Measurements from ENCODE around the gene SLC2A3. TPM values are rescaled to one million over a fixed set of nuclear protein-coding genes. Genes with fewer than 3 reads are reported as not detected.

Gene SLC2A3
- total and polyA plus RNA-seq, 4 donors = 13.4 to 435 (median 126) TPM

DNA sequence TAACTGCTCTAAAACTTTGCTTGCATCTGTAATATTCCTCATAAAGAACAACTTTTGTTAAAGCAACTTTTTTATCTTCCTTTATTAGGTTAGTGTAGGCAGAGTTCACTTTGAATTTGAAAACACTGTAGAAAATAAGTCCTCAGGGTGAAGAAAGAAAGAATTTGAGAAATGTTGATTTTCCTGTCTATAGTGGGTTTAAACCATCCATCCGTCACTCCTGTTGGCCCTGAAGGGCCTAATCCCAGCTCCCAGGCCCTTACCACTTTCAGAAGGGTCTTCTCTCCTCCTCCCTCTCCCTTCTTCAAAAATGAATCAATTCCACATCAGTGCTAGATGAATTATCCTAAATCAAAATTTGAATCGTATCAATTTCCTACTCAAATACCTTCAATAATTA, 4.9 kb upstream of the SLC2A3 start:
- H3K27me3 ChIP-seq (ENCODE audit: control insufficient read depth in 3 of 3, insufficient read depth in 3 of 3, low read length in 2 of 3) = no peaks in the 10 kb centered on the region
- DNase-seq (peak in 1 of 3 donors; percentile 42), ATAC-seq (ENCODE audit: insufficient read depth, low FRiP score) (no peak)
- no peak overlapping the region for H3K9ac ChIP-seq (ENCODE audit: insufficient read depth in 1 of 2, low read length in 2 of 2)
- H3K9me3 ChIP-seq (ENCODE audit: control insufficient read depth in 4 of 4, insufficient read depth in 3 of 4, low read length in 3 of 4) = no peaks in the 10 kb centered on the region
- 83 to 89% methylated on average over 2 of the region's 2 CpGs for WGBS, 2 donors
- TF ChIP-seq, protein P1, sequence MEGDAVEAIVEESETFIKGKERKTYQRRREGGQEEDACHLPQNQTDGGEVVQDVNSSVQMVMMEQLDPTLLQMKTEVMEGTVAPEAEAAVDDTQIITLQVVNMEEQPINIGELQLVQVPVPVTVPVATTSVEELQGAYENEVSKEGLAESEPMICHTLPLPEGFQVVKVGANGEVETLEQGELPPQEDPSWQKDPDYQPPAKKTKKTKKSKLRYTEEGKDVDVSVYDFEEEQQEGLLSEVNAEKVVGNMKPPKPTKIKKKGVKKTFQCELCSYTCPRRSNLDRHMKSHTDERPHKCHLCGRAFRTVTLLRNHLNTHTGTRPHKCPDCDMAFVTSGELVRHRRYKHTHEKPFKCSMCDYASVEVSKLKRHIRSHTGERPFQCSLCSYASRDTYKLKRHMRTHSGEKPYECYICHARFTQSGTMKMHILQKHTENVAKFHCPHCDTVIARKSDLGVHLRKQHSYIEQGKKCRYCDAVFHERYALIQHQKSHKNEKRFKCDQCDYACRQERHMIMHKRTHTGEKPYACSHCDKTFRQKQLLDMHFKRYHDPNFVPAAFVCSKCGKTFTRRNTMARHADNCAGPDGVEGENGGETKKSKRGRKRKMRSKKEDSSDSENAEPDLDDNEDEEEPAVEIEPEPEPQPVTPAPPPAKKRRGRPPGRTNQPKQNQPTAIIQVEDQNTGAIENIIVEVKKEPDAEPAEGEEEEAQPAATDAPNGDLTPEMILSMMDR (IDR thresholded peaks at IDR 0.05; ENCODE audit: control extremely low read depth, extremely low read depth) = no peak
- H3K4me1 ChIP-seq (ENCODE audit: control insufficient read depth in 5 of 5, insufficient read depth in 5 of 5, low read length in 5 of 5) = peaks cover 0 to 11% (median 6%) of the 10 kb centered on the region in 5 donors
- no peak overlapping the region for H3K27ac ChIP-seq (ENCODE audit: low read depth in 1 of 2, low read length in 1 of 2)
- no peaks in the 10 kb centered on the region for H3K36me3 ChIP-seq (ENCODE audit: control insufficient read depth in 4 of 4, insufficient read depth in 4 of 4, low read length in 4 of 4)
- no peak overlapping the region for H3K4me3 ChIP-seq

DNA sequence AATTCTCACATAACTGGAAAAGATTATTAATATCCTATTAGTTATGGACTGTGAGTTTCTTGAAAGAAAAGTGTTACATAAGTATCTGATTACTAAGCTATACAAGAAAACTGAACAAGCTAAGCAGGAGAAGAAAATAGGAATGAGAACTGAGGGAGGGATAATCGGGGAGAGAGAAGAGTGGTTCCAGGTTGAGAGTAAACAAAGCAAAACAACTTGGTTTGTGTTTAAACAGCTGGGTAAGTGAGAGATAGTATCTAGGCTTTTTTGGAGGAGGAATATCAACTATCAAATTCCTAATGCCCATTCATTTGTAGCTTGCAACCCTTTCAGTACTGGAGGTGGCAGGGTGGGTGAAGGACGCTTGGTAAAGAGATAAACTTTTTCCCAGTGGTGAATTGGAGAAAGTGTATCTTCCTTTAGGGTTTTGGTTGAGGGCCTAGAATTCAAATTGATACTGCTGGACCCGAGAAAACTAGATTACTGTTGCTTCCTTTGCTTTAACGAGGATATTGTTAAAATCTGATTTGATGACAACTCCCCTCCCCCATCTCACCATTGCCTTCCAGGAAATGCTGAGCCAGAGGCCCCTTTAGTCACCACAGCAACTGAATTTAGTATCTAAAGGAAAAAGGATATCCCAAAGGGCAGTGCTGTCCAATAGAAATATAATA, 2.0 kb upstream of the SLC2A3 start:
- peak; percentile 31 to 87 (median 73) for DNase-seq

DNA sequence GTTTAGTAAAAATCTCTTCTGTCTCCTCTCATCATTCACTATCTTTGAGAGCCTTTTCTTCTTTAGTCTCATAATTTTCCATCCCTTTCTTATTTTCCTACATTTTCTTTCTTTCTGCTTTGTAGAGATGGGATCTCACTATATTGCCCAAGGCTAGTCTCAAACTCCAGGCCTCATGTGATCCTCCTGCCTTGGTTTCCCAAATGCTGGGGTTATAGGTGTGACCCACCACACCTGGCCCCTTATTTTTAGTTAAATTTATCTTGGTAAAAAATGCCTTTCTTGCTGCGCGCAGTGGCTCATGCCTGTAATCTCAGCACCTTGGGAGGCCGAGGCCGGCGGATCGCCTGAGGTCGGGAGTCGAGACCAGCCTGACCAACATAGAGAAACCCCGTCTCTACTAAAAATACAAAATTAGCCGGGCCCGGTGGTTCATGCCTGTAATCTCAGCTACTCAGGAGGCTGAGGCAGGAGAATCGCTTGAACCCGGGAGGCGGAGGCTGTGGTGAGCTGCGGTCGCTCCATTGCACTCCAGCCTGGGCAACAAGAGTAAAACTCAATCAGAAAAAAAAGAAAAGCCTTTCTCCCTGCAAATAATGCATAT, 996 bp downstream of the SLC2A3 start:
- no peaks in the 10 kb centered on the region for H3K27me3 ChIP-seq (ENCODE audit: control insufficient read depth in 3 of 3, insufficient read depth in 3 of 3, low read length in 2 of 3)
- H3K9me3 ChIP-seq (ENCODE audit: control insufficient read depth in 4 of 4, insufficient read depth in 3 of 4, low read length in 3 of 4) = no peaks in the 10 kb centered on the region
- WGBS, 2 donors = 51 to 72% methylated on average over 16 of the region's 16 CpGs
- H3K36me3 ChIP-seq (ENCODE audit: control insufficient read depth in 4 of 4, insufficient read depth in 4 of 4, low read length in 4 of 4) = peaks cover 0 to 17% (median 12%) of the 10 kb centered on the region in 4 donors
- H3K4me3 ChIP-seq = peak overlapping the region; percentile 89
- TF ChIP-seq, protein P1 (IDR thresholded peaks at IDR 0.05; ENCODE audit: control extremely low read depth, extremely low read depth) = no peak
- DNase-seq (peak in 1 of 3 donors; percentile 39), ATAC-seq (ENCODE audit: insufficient read depth, low FRiP score) (no peak)
- peak overlapping the region; percentile 86 to 98 for H3K9ac ChIP-seq (ENCODE audit: insufficient read depth in 1 of 2, low read length in 2 of 2)
- H3K27ac ChIP-seq (ENCODE audit: low read depth in 1 of 2, low read length in 1 of 2) = peak overlapping the region; percentile 87 to 90
- H3K4me1 ChIP-seq (ENCODE audit: control insufficient read depth in 5 of 5, insufficient read depth in 5 of 5, low read length in 5 of 5) = peaks cover 0 to 33% (median 10%) of the 10 kb centered on the region in 5 donors

More for the DNA sequence above, 2.0 kb upstream of the SLC2A3 start:
- Histone ChIP-seq H3K9ac (ENCODE audit: insufficient read depth in 1 of 2, low read length in 2 of 2) (no peak overlapping the region), H3K9me3 (ENCODE audit: control insufficient read depth in 4 of 4, insufficient read depth in 3 of 4, low read length in 3 of 4) (no peaks in the 10 kb centered on the region), H3K27ac (ENCODE audit: low read depth in 1 of 2, low read length in 1 of 2) (peak overlapping the region in 1 of 2 donors; percentile 21), H3K4me1 (ENCODE audit: control insufficient read depth in 5 of 5, insufficient read depth in 5 of 5, low read length in 5 of 5) (peaks cover 0 to 32% (median 10%) of the 10 kb centered on the region in 5 donors), H3K4me3 (no peak overlapping the region), H3K36me3 (ENCODE audit: control insufficient read depth in 4 of 4, insufficient read depth in 4 of 4, low read length in 4 of 4) (no peaks in the 10 kb centered on the region), H3K27me3 (ENCODE audit: control insufficient read depth in 3 of 3, insufficient read depth in 3 of 3, low read length in 2 of 3) (no peaks in the 10 kb centered on the region)
- ATAC-seq (ENCODE audit: insufficient read depth, low FRiP score) = no peak
- TF ChIP-seq, protein P1 (IDR thresholded peaks at IDR 0.05; ENCODE audit: control extremely low read depth, extremely low read depth) = no peak
- WGBS, 2 donors = 21% methylated on average over 4 of the region's 4 CpGs
